Measurements from ENCODE around the gene PCDH9.

The PCDH9 gene

DNA sequence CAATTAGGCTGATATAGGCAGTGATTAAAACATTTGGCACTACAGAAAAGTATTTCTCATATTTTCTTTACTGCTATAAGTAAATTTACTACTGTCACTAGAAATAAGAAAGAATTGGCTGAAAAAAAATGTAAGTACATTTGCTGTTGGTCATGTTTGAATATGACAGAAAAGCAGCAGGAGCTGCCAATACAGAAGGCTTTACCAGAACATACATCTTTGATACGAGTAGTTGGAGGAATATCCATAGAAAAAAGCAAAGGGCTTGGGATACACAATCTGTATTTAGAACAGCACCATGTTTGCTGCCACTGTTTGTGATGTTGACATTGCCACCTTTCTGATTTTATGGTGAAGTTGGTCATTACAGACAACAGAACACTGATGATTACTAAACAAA is 21.6 kb downstream of the PCDH9 start:
- Histone ChIP-seq H3K4me1 (ENCODE audit: low read depth, poor library complexity, severe bottlenecking) (no peaks in the 10 kb centered on the region), H2AFZ (ENCODE audit: low read depth) (no peak overlapping the region), H3K79me2 (ENCODE audit: insufficient read depth, low read depth) (no peaks in the 10 kb centered on the region), H3K27me3 (ENCODE audit: insufficient read depth, low read depth) (no peaks in the 10 kb centered on the region), H3K9ac (no peak overlapping the region), H3K4me2 (no peak overlapping the region), H3K36me3 (ENCODE audit: insufficient read depth) (no peaks in the 10 kb centered on the region), H4K20me1 (ENCODE audit: insufficient read depth) (no peaks in the 10 kb centered on the region), H3K4me3 (IDR thresholded peaks at IDR 0.05; ENCODE audit: insufficient read depth, low read depth, low read length) (no peak overlapping the region), H3K27ac (no peak overlapping the region)
- no peak for TF ChIP-seq CTCF (conservative IDR thresholded peaks at IDR 0.05; ENCODE audit: low read depth, low read length)

DNA sequence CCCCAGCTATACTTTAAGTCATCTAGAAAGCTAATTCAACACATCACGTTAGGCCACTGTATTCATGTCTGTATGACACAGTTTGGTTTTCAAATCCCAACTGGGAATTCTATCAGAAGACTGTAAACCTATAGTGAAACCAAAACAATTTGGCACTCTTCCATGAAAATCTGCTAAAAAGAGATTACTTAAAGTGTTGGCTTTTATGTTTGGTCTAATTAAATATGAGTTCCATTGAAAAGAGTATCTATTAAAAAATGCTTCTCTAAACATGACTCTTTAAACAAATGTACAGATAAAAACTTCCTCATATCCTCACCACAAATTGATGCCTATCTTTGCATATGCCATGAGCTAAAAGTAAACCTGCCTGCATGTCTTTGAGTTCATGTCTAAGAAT is 25.4 kb downstream of the PCDH9 start:
- no peaks in the 10 kb centered on the region for H3K36me3 ChIP-seq (ENCODE audit: insufficient read depth)
- H4K20me1 ChIP-seq (ENCODE audit: insufficient read depth), result no peaks in the 10 kb centered on the region
- no peak overlapping the region for H3K27ac ChIP-seq
- H3K4me2 ChIP-seq, result no peak overlapping the region
- no peaks in the 10 kb centered on the region for H3K27me3 ChIP-seq (ENCODE audit: insufficient read depth, low read depth)
- no peak overlapping the region for H3K9ac ChIP-seq
- H3K79me2 ChIP-seq (ENCODE audit: insufficient read depth, low read depth), result no peaks in the 10 kb centered on the region
- no peak for TF ChIP-seq CTCF (conservative IDR thresholded peaks at IDR 0.05; ENCODE audit: low read depth, low read length)
- H3K4me1 ChIP-seq (ENCODE audit: low read depth, poor library complexity, severe bottlenecking), result no peaks in the 10 kb centered on the region
- H3K4me3 ChIP-seq (IDR thresholded peaks at IDR 0.05; ENCODE audit: insufficient read depth, low read depth, low read length), result no peak overlapping the region
- no peak overlapping the region for H2AFZ ChIP-seq (ENCODE audit: low read depth)

- Histone ChIP-seq H3K79me2 (ENCODE audit: insufficient read depth, low read depth) (no peaks in the 10 kb centered on the region), H3K27me3 (ENCODE audit: insufficient read depth, low read depth) (no peaks in the 10 kb centered on the region), H3K36me3 (ENCODE audit: insufficient read depth) (no peaks in the 10 kb centered on the region), H2AFZ (ENCODE audit: low read depth) (no peak overlapping the region), H4K20me1 (ENCODE audit: insufficient read depth) (no peaks in the 10 kb centered on the region), H3K27ac (no peak overlapping the region), H3K4me3 (IDR thresholded peaks at IDR 0.05; ENCODE audit: insufficient read depth, low read depth, low read length) (no peak overlapping the region), H3K4me1 (ENCODE audit: low read depth, poor library complexity, severe bottlenecking) (no peaks in the 10 kb centered on the region), H3K9ac (no peak overlapping the region), H3K4me2 (no peak overlapping the region)
- no peak for TF ChIP-seq CTCF (conservative IDR thresholded peaks at IDR 0.05; ENCODE audit: low read depth, low read length)
Observed at GRCh38 chr13:67200605-67201004, 29.5 kb downstream of the PCDH9 start.

DNA sequence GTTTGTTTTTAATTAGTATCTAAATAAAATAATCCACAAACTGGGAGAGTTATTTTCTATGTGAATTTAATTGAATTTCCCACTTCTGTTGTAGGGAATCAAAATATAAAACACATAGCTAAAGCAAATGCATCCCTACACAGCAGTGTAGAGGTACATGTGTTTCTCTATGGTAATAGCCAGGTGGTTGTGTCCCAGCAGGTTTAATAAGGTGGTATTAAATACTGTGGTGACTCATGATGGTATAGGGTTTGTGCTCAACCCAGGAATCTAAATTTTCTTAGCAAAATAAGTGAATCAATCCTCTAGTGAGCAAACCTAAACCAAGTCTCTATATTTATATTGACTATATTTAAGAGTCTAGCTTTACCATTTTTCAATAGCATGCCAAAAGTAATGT is 30.0 kb downstream of the PCDH9 start:
- Histone ChIP-seq H3K27me3 (ENCODE audit: insufficient read depth, low read depth) (no peaks in the 10 kb centered on the region), H3K79me2 (ENCODE audit: insufficient read depth, low read depth) (no peaks in the 10 kb centered on the region), H3K4me2 (no peak overlapping the region), H3K36me3 (ENCODE audit: insufficient read depth) (no peaks in the 10 kb centered on the region), H3K27ac (no peak overlapping the region), H2AFZ (ENCODE audit: low read depth) (no peak overlapping the region), H3K4me3 (IDR thresholded peaks at IDR 0.05; ENCODE audit: insufficient read depth, low read depth, low read length) (no peak overlapping the region), H3K4me1 (ENCODE audit: low read depth, poor library complexity, severe bottlenecking) (no peaks in the 10 kb centered on the region), H3K9ac (no peak overlapping the region), H4K20me1 (ENCODE audit: insufficient read depth) (no peaks in the 10 kb centered on the region)
- TF ChIP-seq CTCF (conservative IDR thresholded peaks at IDR 0.05; ENCODE audit: low read depth, low read length), result no peak

GRCh38 chr13:67197704-67198103 is 32.4 kb downstream of the PCDH9 start:
- Histone ChIP-seq H3K79me2 (ENCODE audit: insufficient read depth, low read depth) (no peaks in the 10 kb centered on the region), H3K4me2 (no peak overlapping the region), H2AFZ (ENCODE audit: low read depth) (no peak overlapping the region)

More at GRCh38 chr13:67197704-67198103, 32.4 kb downstream of the PCDH9 start:
- no peak for TF ChIP-seq CTCF (conservative IDR thresholded peaks at IDR 0.05; ENCODE audit: low read depth, low read length)
- H3K4me3 ChIP-seq (IDR thresholded peaks at IDR 0.05; ENCODE audit: insufficient read depth, low read depth, low read length), result no peak overlapping the region
- H4K20me1 ChIP-seq (ENCODE audit: insufficient read depth), result no peaks in the 10 kb centered on the region
- H3K36me3 ChIP-seq (ENCODE audit: insufficient read depth), result no peaks in the 10 kb centered on the region
- H3K27ac ChIP-seq, result no peak overlapping the region
- no peaks in the 10 kb centered on the region for H3K27me3 ChIP-seq (ENCODE audit: insufficient read depth, low read depth)
- no peaks in the 10 kb centered on the region for H3K4me1 ChIP-seq (ENCODE audit: low read depth, poor library complexity, severe bottlenecking)
- no peak overlapping the region for H3K9ac ChIP-seq

Measured in KMS-11 (cell line).